HepG2 (cell line): ENCODE results near the gene HDAC3. TPM values are rescaled to one million over a fixed set of nuclear protein-coding genes. Genes with fewer than 3 reads are reported as not detected.

ENCODE experiments used
- CBX5 ChIP-seq: sonication (generic); formaldehyde crosslinking; IDR thresholded peaks from 2 replicates; pipeline ENCODE4 v1.4.0; 2020; ENCODE audit warnings: missing genetic modification reagents, borderline replicate concordance
- CC2D1A ChIP-seq: sonication (generic); formaldehyde crosslinking; IDR thresholded peaks from 2 replicates; pipeline ENCODE4 v1.8.1; 2023; ENCODE audit warnings: mild to moderate bottlenecking, missing genetic modification reagents
- CHD2 ChIP-seq: IDR thresholded peaks from 2 replicates; pipeline ENCODE4 v1.6.1; 2011; ENCODE audit warnings: low read depth, low read length, improper control_type of control experiment
- EP300 ChIP-seq, 3 experiments: sonication (generic) in 1 of 3; formaldehyde crosslinking in 1 of 3; IDR thresholded peaks; 2 replicates each; pipeline versions ENCODE4 v1.5.1 to v1.6.1; 2011 to 2020; ENCODE audit warnings: low read depth in 2 of 3, low read length in 2 of 3, borderline replicate concordance in 1 of 3, improper control_type of control experiment in 1 of 3, mild to moderate bottlenecking in 1 of 3, missing genetic modification reagents in 1 of 3, moderate library complexity in 1 of 3
- ETV5 ChIP-seq: IDR thresholded peaks from 2 replicates; pipeline ENCODE4 v1.6.1; 2018; ENCODE audit warnings: missing biosample characterization, missing genetic modification reagents, inconsistent platforms, borderline replicate concordance
- GABPB1 ChIP-seq: IDR thresholded peaks from 2 replicates; pipeline ENCODE4 v1.6.1; 2016; ENCODE audit warnings: mild to moderate bottlenecking, missing genetic modification reagents, moderate library complexity, missing compliant biosample characterization
- GPN1 ChIP-seq: sonication (generic); formaldehyde crosslinking; IDR thresholded peaks from 2 replicates; pipeline ENCODE4 v1.5.1; 2020; ENCODE audit warnings: missing genetic modification reagents, borderline replicate concordance
- JUN ChIP-seq: sonication (generic); formaldehyde crosslinking; IDR thresholded peaks from 2 replicates; pipeline ENCODE4 v1.4.0; 2020; ENCODE audit warnings: mild to moderate bottlenecking, missing genetic modification reagents
- NFKB2 ChIP-seq: sonication (generic); formaldehyde crosslinking; IDR thresholded peaks from 2 replicates; pipeline ENCODE4 v1.4.0; 2020; ENCODE audit warnings: missing genetic modification reagents, borderline replicate concordance
- NKX3-1 ChIP-seq: sonication (generic); formaldehyde crosslinking; IDR thresholded peaks from 2 replicates; pipeline ENCODE4 v1.5.0; 2020; ENCODE audit warnings: missing genetic modification reagents
- RARA ChIP-seq: IDR thresholded peaks from 2 replicates; pipeline ENCODE4 v1.6.1; 2016; ENCODE audit warnings: missing genetic modification reagents, missing compliant biosample characterization
- RNF2 ChIP-seq: fragments of 450-650 bp; conservative IDR thresholded peaks from 2 replicates; pipeline ENCODE4 v1.6.1; 2016; ENCODE audit warnings: low read depth
- RXRA ChIP-seq: sonication (generic); formaldehyde crosslinking; IDR thresholded peaks from 2 replicates; pipeline ENCODE4 v1.5.1; 2020; ENCODE audit warnings: missing genetic modification reagents
- SPEN ChIP-seq: sonication (generic); formaldehyde crosslinking; IDR thresholded peaks from 2 replicates; pipeline ENCODE4 v1.5.1; 2020; ENCODE audit warnings: low read depth, mild to moderate bottlenecking, missing genetic modification reagents
- SRF ChIP-seq: IDR thresholded peaks from 2 replicates; pipeline ENCODE4 v1.6.1; 2011; ENCODE audit warnings: mild to moderate bottlenecking, low read depth, low read length, moderate library complexity
- SRSF4 ChIP-seq: fragments of 200-400 bp; formaldehyde crosslinking; IDR thresholded peaks from one replicate; pipeline ENCODE4 v1.6.1; 2018; ENCODE audit warnings: mild to moderate bottlenecking, low read depth, low read length, moderate library complexity; ENCODE audit not compliant: poor library complexity, severe bottlenecking
- SSRP1 ChIP-seq: IDR thresholded peaks from 2 replicates; pipeline ENCODE4 v1.6.1; 2016; ENCODE audit warnings: control low read depth
- TARDBP ChIP-seq: sonication (generic); formaldehyde crosslinking; IDR thresholded peaks from 2 replicates; pipeline ENCODE4 v1.8.0; 2022; ENCODE audit warnings: mild to moderate bottlenecking, missing genetic modification reagents
- THRA ChIP-seq: sonication (generic); formaldehyde crosslinking; IDR thresholded peaks from 2 replicates; pipeline ENCODE4 v1.4.0; 2020; ENCODE audit warnings: missing genetic modification reagents, borderline replicate concordance
- TRAFD1 ChIP-seq: sonication (generic); formaldehyde crosslinking; IDR thresholded peaks from 2 replicates; pipeline ENCODE4 v1.5.1; 2020; ENCODE audit warnings: missing genetic modification reagents, mild to moderate bottlenecking, borderline replicate concordance
- TRIM24 ChIP-seq: sonication (generic); formaldehyde crosslinking; IDR thresholded peaks from 2 replicates; pipeline ENCODE4 v1.8.0; 2022; ENCODE audit warnings: mild to moderate bottlenecking, missing genetic modification reagents
- ZBTB34 ChIP-seq: sonication (generic); formaldehyde crosslinking; IDR thresholded peaks from 2 replicates; pipeline ENCODE4 v1.8.0; 2022; ENCODE audit warnings: mild to moderate bottlenecking, missing genetic modification reagents
- ZNF317 ChIP-seq: sonication (generic); formaldehyde crosslinking; IDR thresholded peaks from 2 replicates; pipeline ENCODE4 v1.5.0; 2020; ENCODE audit warnings: mild to moderate bottlenecking, missing genetic modification reagents
- ZNF556 ChIP-seq: sonication (generic); formaldehyde crosslinking; IDR thresholded peaks from 2 replicates; pipeline ENCODE4 v1.4.0; 2020; ENCODE audit warnings: mild to moderate bottlenecking, missing genetic modification reagents, borderline replicate concordance
- ZNF563 ChIP-seq: sonication (generic); formaldehyde crosslinking; IDR thresholded peaks from 2 replicates; pipeline ENCODE4 v1.8.0; 2022; ENCODE audit warnings: mild to moderate bottlenecking, moderate library complexity, missing genetic modification reagents
- ZNF749 ChIP-seq: sonication (generic); formaldehyde crosslinking; IDR thresholded peaks from 2 replicates; pipeline ENCODE4 v1.8.0; 2022; ENCODE audit warnings: mild to moderate bottlenecking, missing genetic modification reagents, moderate library complexity, borderline replicate concordance
- ZNF761 ChIP-seq: sonication (generic); formaldehyde crosslinking; conservative IDR thresholded peaks from 2 replicates; pipeline ENCODE4 v1.4.0; 2020; ENCODE audit warnings: mild to moderate bottlenecking, missing genetic modification reagents
- ZNF780A ChIP-seq: sonication (generic); formaldehyde crosslinking; IDR thresholded peaks from 2 replicates; pipeline ENCODE4 v1.8.0; 2022; ENCODE audit warnings: mild to moderate bottlenecking, missing genetic modification reagents, moderate library complexity
- ZSCAN29 ChIP-seq: sonication (generic); formaldehyde crosslinking; conservative IDR thresholded peaks from 2 replicates; pipeline ENCODE4 v1.4.0; 2020; ENCODE audit warnings: mild to moderate bottlenecking, missing genetic modification reagents
- polyA plus RNA-seq, 8 experiments: library from polyadenylated mRNA; depleted of rRNA in 3 of 8; stranded (reverse) in 7 of 8; unstranded in 1 of 8; fragments of >200 nt; fragmentation: Illumina TruSeq in 4 of 8; extraction: Trizol in 4 of 8; gene quantifications; 2 replicates each; pipeline versions ENCODE4 v1.2.1 to v1.2.3, GENCODE V29; 2011 to 2016; ENCODE audit warnings: low read depth in 4 of 8, missing spikeins in 1 of 8, mixed read lengths in 1 of 8; ENCODE audit not compliant: insufficient read depth in 1 of 8
- total RNA-seq, 5 experiments: library from RNA; depleted of rRNA; stranded (reverse); fragments of >200 nt; fragmentation: Illumina TruSeq; extraction: Trizol; gene quantifications; 2 replicates each; pipeline ENCODE4 v1.2.3, GENCODE V29; 2016; ENCODE audit warnings: low read depth in 1 of 5

HDAC3 gene
- total and polyA plus RNA-seq, 2 of the 13 experiments (the other 11 are each of a cell fraction or from before 2014, with no cell fraction given), result 84.0 to 94.1 TPM

GRCh38 chr5:141590127-141590526 is 46.5 kb downstream of the HDAC3 start (continued):
- TF ChIP-seq ZBTB34 (CRISPR knock-in tag), result peak; percentile 90
- no peak for TF ChIP-seq ZNF563 (CRISPR knock-in tag)
- TF ChIP-seq SPEN (CRISPR knock-in tag), result no peak; the same call in 1 of the 2 replicates
- TF ChIP-seq ZNF556 (CRISPR knock-in tag), result 0 out of 2 replicates have a peak, but pooled peaks have one; percentile 27
- TF ChIP-seq TARDBP (CRISPR knock-in tag), result peak; percentile 52; the same call in 1 of the 2 replicates
- TF ChIP-seq RARA (CRISPR knock-in tag), result peak; percentile 82
- TF ChIP-seq ZNF749 (CRISPR knock-in tag), result no peak
- TF ChIP-seq THRA (CRISPR knock-in tag), result peak; percentile 38; the same call in 1 of the 2 replicates
- TF ChIP-seq ZSCAN29 (CRISPR knock-in tag), result no peak
- no peak for TF ChIP-seq RXRA
- 0 out of 2 replicates have a peak, but pooled peaks have one; percentile 33 for TF ChIP-seq SSRP1 (CRISPR knock-in tag)
- no peak for TF ChIP-seq CHD2
- TF ChIP-seq ZNF761, result no peak
- no peak for TF ChIP-seq SRF
- TF ChIP-seq EP300 (IDR thresholded peaks at IDR 0.05; ENCODE audit: low read depth in 2 of 2, low read length in 2 of 2), result peak in 1 of 2 experiments; percentile 80; a peak in 2 of 4 replicates
- TF ChIP-seq EP300 (CRISPR knock-in tag; IDR thresholded peaks at IDR 0.05; ENCODE audit: borderline replicate concordance), result peak; percentile 48; the same call in 1 of the 2 replicates
- TF ChIP-seq GPN1, result no peak
- TF ChIP-seq CBX5 (CRISPR knock-in tag), result no peak
- no peak for TF ChIP-seq RNF2
- TF ChIP-seq ZNF780A, result no peak
- peak; percentile 80 for TF ChIP-seq TRIM24 (CRISPR knock-in tag)
- no peak for TF ChIP-seq ZNF317 (CRISPR knock-in tag)
- peak; percentile 7; the same call in 1 of the 2 replicates for TF ChIP-seq ETV5 (CRISPR knock-in tag)
- no peak for TF ChIP-seq SRSF4
- no peak for TF ChIP-seq TRAFD1 (CRISPR knock-in tag)
- no peak for TF ChIP-seq JUN (CRISPR knock-in tag)
- TF ChIP-seq NKX3-1, result no peak
- no peak for TF ChIP-seq CC2D1A (CRISPR knock-in tag)
- TF ChIP-seq NFKB2 (CRISPR knock-in tag), result no peak
- TF ChIP-seq GABPB1 (CRISPR knock-in tag), result no peak
